Measurements from ENCODE around the gene PTGDS.

PTGDS gene

GRCh38 chr9:137008312-137008711, 31.0 kb downstream of the PTGDS start:
- no peak for ATAC-seq
- no peak for TF ChIP-seq ZNF565 (CRISPR knock-in tag; conservative IDR thresholded peaks at IDR 0.05; ENCODE audit: low read depth)
- no peak for TF ChIP-seq ZNF8 (CRISPR knock-in tag; IDR thresholded peaks at IDR 0.05)
- TF ChIP-seq TSHZ2 (CRISPR knock-in tag; IDR thresholded peaks at IDR 0.05), result no peak
- no peak for TF ChIP-seq BACH2 (CRISPR knock-in tag; IDR thresholded peaks at IDR 0.05; ENCODE audit: borderline replicate concordance)
- no peak for TF ChIP-seq CREB5 (CRISPR knock-in tag; IDR thresholded peaks at IDR 0.05; ENCODE audit: low read depth)
- TF ChIP-seq RARB (CRISPR knock-in tag; IDR thresholded peaks at IDR 0.05), result no peak
- no peak for TF ChIP-seq TCF4 (CRISPR knock-in tag; IDR thresholded peaks at IDR 0.05; ENCODE audit: borderline replicate concordance)
- TF ChIP-seq CSRNP3 (CRISPR knock-in tag; IDR thresholded peaks at IDR 0.05), result no peak
- TF ChIP-seq PATZ1 (CRISPR knock-in tag; IDR thresholded peaks at IDR 0.05; ENCODE audit: borderline replicate concordance), result no peak
- no peak for TF ChIP-seq SNAI2 (CRISPR knock-in tag; IDR thresholded peaks at IDR 0.05)
- TF ChIP-seq ARNTL (CRISPR knock-in tag; IDR thresholded peaks at IDR 0.05; ENCODE audit: borderline replicate concordance, low read depth), result no peak
- TF ChIP-seq TOX (CRISPR knock-in tag; IDR thresholded peaks at IDR 0.05; ENCODE audit: borderline replicate concordance), result no peak
- no peak for TF ChIP-seq ZC3H10 (CRISPR knock-in tag; IDR thresholded peaks at IDR 0.05)
- no peak for TF ChIP-seq CSDC2 (CRISPR knock-in tag; IDR thresholded peaks at IDR 0.05)
- no peak for TF ChIP-seq ZNF70 (CRISPR knock-in tag; IDR thresholded peaks at IDR 0.05)
- no peak for TF ChIP-seq PPARA (CRISPR knock-in tag; IDR thresholded peaks at IDR 0.05; ENCODE audit: borderline replicate concordance)
- TF ChIP-seq POU6F1 (CRISPR knock-in tag; IDR thresholded peaks at IDR 0.05; ENCODE audit: borderline replicate concordance, low read depth), result no peak
- no peak for TF ChIP-seq ESRRG (CRISPR knock-in tag; IDR thresholded peaks at IDR 0.05)
- TF ChIP-seq GLIS3 (CRISPR knock-in tag; IDR thresholded peaks at IDR 0.05), result no peak

GRCh38 chr9:137009217-137009616, 31.9 kb downstream of the PTGDS start:
- TF ChIP-seq CSRNP3 (CRISPR knock-in tag; IDR thresholded peaks at IDR 0.05), result no peak
- no peak for TF ChIP-seq ESRRG (CRISPR knock-in tag; IDR thresholded peaks at IDR 0.05)
- TF ChIP-seq ARNTL (CRISPR knock-in tag; IDR thresholded peaks at IDR 0.05; ENCODE audit: borderline replicate concordance, low read depth), result no peak
- no peak for TF ChIP-seq RARB (CRISPR knock-in tag; IDR thresholded peaks at IDR 0.05)
- TF ChIP-seq BACH2 (CRISPR knock-in tag; IDR thresholded peaks at IDR 0.05; ENCODE audit: borderline replicate concordance), result no peak
- TF ChIP-seq ZNF70 (CRISPR knock-in tag; IDR thresholded peaks at IDR 0.05), result no peak
- no peak for TF ChIP-seq POU6F1 (CRISPR knock-in tag; IDR thresholded peaks at IDR 0.05; ENCODE audit: borderline replicate concordance, low read depth)
- no peak for TF ChIP-seq OSR1 (CRISPR knock-in tag; IDR thresholded peaks at IDR 0.05)
- no peak for TF ChIP-seq SNAI2 (CRISPR knock-in tag; IDR thresholded peaks at IDR 0.05)
- TF ChIP-seq PATZ1 (CRISPR knock-in tag; IDR thresholded peaks at IDR 0.05; ENCODE audit: borderline replicate concordance), result no peak
- TF ChIP-seq TCF4 (CRISPR knock-in tag; IDR thresholded peaks at IDR 0.05; ENCODE audit: borderline replicate concordance), result no peak
- TF ChIP-seq ISL1 (CRISPR knock-in tag; IDR thresholded peaks at IDR 0.05), result no peak
- no peak for ATAC-seq

Data from SK-N-SH treated with all-trans-retinoic acid at 6 μM for 48 hours (cell line).